GM19452 (cell line): ENCODE data around the gene GFI1B.

Source experiments
- ATAC-seq: cut with Tn5 transposase; IDR thresholded peaks from one replicate; pipeline ENCODE4 v1.9.1; 2021; ENCODE audit not compliant: unreplicated experiment

GFI1B gene

DNA sequence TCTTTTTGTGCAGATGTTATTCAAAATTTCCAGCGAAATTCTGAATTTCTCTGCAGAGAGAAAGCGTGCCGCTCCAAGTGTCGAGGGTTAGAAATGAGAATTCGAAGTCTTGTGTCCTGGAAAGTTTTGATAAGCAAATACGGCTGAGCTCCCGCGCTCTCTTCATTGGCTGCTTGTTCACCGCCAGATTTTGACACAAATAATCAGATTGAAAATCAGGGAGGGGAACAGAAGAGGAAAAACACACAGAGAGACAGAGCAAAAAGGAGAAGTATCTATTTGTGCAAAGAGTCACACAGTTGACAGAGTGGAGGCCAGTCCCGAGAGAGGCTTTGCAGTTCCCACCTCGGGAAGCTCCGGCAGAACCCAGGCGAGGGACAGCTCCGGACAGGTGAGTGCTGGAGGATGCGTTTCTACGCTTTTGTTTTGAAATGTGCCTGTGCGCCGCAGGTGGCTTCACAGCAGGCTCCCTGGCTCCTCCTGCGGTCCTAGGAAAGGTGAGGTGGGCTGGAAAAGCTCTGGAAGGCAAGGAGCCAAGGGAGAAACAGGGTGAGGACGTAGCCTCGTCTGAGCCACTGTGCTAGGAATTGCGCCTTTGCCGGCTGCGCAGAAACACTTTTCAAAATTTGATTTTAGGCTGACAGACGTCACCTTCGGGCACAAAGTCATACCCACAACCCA is at the start of gene GFI1B:
GFI1B (plus strand) TSS at position 244 of the 681 bp plus-strand sequence. CDS start 7,985 bp downstream, outside the sequence.
- ATAC-seq, result no peak

DNA sequence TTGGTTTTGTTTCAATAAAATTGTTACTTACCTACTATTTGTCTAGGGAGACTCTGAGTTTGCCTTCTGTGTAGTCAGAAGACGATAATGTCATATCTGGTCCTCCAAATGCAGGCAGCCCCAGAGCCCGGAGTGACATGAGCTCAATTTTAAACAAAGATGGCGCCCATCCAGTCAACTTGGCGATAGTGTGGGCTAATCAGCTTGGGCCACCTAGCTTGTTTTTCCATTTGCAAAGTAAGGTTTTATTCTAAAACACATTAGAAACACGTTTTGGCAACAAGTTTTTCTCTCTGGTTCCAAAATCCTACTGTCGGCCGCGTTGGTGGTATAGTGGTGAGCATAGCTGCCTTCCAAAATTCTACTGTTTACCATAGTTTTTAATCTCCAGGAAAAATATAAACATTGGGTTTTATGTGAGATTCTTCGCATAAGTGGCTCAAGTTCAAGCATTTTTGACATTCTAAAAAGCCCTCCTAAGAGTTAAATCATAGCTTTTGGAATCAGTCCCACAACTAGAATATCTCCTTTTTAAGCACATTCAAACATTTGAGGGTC is 47.2 kb upstream of the GFI1B start:
- no peak for ATAC-seq

DNA sequence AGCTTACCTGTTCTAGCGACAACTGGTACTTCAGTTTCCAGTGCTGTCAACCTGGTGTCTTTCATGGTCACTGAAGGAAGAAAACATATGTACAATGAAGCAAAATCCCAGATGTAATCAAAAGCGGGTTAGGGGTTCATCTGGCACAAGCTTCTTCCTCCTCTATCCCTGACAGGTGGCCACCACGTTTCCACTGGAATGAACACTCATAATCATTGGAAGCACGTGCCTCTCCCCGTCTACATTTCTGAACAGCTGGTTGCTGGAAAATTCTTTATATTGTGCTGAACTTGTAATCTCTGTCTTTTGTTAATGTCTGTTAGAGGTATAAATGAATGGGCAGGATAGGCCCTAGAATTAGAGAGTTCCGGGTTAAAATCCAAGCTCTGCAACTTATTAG is 43.5 kb upstream of the GFI1B start:
- no peak for ATAC-seq

DNA sequence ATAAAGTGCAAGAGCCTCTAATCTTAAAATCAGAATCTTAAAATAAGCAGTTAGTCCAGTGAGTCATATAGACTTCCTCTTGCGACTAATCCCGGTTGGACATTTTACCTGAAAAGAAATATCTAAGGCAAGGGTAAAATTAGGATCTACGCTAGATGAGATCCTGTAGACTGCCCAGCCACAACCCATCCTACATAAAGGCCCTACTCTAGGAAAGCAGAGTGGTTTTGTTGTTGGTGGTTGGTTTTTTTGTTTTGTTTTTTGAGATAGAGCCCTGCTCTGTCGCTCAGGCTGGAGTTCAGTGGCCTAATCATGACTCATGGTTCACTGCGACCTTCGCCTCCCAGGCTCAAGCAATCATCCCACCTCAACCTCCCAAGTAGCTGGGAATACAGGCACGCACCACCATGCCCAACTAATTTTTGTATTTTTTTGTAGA is 41.0 kb upstream of the GFI1B start:
- ATAC-seq, result no peak

DNA sequence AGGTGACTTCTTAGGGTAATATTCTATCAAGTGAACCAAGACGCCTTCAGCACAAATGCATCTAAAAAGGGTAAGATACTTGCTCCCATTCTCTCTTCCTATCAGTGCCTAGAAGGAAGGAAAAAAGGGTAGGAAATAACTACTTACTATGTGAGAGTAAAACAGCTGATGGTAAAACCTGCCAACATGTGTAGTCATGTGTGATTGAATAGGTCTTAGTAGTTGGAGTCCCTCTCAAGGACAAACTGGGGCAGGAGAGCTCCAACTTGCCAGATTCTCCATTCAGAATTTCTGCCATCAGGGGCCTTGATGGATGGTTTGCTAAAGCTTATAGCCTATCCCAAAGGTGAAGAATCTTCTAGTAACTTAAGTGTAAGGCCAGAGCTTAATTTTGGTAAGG is 39.3 kb upstream of the GFI1B start:
- no peak for ATAC-seq

DNA sequence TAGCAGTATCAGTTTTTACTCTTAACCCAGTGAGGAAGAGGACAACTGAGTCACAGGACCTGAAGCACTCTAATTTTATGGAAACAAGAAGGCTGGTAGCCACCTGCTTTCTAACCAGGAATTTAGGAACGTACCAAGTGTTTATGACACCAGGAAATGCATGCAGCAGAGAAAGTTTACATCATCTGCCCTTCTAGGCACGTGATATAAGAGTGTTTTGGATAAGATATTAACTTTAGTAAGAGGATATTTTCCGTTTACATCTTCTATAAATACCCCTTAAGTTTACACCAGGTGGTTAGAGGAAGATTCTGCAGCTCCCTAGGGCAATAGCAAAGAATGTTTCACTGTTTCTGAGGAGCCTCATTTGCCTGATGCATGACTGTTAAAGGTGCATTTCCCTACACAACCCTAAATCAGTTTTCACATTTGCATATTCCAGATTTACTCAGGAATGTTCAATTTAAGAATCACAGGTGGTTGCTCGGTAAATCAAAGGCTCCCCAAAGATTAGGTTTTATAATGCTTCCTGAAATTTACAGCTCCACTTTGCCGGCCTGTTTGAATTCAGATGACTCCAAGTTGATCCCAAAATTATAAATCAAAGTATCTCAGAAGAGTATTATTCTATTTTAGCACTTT is 35.8 kb upstream of the GFI1B start:
- no peak for ATAC-seq

DNA sequence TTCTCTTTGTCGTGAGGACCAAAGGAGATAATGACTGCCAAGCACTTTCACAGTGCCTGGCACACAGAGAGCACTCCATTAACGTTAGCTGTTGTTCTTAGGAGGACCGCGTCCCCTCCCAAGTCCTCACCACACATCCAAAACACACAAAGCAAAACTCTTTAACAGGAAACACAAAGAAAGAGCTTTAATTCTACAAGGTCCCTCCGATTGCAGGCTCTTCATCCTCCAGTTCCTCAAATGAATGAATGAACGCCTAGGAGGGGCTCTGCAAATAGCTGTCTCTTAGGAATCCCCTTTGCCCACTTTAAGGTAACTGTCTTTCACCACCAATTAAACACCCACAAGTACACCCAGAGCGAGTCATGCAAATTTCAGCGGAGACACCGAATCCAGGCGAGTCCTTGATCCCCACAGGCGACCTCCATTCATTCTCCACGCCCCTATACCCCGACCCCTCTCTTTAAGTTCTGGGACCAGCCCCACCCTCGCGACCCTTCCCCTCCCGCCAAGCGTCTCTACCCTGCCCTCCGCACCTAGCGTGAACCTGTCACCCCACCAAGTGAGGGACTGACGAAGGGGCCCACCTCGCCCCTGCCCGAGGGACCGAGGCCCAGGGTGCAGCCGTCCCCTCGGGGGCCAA is 34.7 kb upstream of the GFI1B start:
- ATAC-seq, result no peak

DNA sequence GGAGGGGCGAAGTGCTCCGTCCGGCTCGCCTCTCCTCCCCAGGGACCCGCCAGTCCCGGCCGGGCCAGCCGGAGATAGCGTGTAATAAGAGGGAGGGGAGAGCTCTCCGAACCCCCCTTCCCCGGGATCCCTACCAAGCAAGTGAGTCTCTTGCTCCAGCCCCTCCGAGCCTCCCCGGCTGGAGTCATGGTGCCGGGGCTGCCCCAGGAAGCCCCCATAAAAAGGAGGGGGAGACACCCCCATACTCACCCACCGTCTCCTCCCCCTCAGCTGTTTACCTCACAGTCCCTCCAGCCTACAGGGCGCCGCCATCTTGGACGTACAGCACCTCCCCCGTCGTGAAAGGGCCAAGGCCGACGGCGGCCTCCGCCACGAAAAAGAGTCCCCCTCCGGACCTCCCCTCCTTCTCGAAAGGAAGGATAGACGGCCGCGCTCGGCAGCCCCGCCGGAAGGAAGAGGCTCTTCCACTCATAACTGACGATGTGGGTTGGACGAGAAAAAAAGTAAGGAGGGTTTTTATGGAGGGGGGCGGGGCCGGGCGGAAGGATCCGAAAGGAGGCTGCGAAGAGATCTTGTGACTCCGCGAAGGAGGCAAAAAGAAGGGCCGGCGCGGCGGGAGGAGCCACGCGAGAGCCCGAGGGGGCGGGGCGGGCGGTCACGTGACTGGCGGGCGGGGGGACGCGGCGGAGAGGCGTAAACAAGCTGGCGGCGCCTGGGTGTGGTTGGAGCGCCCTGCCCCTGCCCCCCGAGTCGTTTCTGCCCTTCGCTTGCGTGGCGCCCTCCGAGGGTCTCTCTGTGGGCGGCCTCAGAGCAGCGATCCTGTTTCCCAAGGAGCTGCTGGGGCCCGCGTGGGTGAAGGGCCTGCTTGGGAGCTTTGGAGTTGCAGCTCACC is 34.0 kb upstream of the GFI1B start, which contains the start of gene TSC1:
TSC1 (minus strand) TSS at position 323 of the 892 bp plus-strand sequence. CDS start 15,744 bp downstream, outside the sequence.
- peak; percentile 62 for ATAC-seq

DNA sequence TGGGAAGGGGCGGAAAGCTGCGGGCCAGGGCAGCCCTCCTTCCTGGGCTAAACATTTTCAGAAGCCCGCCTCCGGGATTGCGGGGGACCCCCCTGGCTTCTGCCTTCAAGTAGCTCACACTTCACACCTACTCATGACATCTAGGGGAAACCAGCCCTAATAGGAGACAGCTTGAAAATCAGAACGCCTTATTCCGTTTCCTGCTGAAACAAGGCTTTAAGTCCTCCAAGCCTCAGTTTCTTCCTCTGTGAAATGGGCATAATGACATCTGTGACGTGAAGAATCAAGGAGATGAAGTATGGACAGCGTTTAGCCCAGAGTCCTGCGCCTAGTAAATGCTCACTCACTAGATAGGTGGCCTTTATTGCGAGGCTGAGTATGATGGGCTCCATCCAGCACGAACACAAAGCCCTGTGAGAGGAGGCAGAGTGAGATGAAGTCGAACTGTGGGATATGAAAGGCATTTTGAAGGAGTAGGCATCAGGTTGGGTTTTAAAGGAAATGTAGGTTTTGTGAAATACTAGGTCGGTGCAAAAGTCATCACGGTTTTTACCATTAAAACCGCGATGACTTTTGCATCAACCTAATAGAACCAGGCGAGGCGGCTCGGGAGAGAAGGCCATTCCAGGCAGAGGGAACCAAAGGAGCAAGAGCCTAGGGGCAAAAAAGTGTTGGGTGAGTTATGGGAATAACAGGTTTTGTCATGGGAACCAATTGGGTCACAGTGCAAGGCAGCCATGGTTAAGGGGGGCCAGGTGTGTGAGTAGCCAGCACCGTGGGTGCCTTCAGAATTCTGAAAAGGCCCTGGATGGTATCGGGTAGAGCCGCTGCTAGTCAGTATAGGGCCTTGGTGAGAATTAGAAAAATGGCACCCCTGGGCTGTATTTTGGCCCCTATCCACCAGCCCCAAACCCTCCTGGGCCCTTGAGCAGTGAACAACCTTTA is 33.0 kb upstream of the GFI1B start:
- no peak for ATAC-seq

DNA sequence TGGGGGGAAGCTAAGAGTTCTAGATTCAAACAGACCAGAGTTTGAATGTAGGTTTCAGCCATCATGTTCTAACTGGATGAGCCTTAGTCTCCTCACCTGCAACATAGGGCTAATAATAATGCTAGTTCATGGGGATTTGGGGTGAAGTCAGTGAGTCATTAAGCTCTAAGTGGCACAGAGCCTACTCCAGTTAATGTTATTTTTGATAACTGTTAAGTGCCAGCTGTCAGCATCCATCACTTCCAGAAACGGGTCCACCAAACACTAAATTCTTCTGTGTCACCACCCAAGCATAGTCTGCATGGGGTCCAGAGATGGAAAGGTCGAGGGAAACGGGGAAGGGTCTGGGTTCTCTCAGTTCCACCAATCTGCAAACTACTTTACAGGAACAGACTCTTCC is 32.3 kb upstream of the GFI1B start:
- ATAC-seq, result no peak

DNA sequence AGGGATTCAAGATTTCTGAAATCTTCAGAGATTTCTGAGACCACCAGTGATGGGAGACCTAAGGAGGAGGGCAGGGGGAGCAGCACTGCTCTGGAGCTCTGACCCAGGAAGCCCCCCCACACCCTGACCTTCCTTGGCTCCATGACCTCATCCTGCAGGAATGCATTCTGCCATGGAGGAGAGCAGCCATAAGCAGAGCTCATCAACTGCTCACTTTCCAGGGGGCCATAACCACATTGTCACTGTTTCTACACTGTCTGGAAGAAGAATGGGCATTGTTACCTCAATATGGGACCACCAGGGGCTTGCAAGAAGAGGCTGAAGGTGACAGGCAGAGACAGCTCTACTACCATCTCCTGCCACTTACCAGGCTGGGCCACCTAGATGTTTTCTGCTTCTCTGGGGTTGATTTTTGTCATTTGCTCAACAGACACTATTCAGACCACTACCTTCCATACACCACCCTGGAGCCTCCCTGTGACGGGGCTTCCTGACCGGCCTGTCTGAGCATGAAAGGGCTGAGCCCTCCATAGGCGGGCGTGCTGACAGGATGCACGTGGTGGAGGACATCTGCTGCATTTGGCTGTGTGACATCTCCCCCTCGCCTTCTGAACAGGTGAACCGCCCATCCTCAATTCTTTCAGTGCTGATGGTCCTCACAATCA is 31.7 kb upstream of the GFI1B start:
- no peak for ATAC-seq

DNA sequence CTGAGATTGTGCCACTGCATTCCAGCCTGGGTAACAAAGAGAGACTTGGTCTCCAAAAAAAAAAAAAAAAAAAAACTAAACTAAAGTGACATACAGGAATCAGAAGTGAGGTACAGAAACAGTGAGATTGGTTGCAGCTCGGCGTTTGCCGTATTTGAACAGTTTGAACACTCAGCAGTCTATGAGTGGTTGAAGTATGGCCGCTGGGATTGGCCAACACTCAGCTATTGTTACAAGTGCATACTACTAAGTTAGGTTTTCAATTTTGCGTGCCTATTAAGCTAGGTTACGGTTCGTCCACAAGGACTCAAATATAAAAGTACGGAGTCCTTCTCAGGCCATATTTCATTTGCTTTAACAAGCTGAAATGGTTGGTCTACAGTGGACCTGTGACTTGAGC is 30.7 kb upstream of the GFI1B start:
- no peak for ATAC-seq

DNA sequence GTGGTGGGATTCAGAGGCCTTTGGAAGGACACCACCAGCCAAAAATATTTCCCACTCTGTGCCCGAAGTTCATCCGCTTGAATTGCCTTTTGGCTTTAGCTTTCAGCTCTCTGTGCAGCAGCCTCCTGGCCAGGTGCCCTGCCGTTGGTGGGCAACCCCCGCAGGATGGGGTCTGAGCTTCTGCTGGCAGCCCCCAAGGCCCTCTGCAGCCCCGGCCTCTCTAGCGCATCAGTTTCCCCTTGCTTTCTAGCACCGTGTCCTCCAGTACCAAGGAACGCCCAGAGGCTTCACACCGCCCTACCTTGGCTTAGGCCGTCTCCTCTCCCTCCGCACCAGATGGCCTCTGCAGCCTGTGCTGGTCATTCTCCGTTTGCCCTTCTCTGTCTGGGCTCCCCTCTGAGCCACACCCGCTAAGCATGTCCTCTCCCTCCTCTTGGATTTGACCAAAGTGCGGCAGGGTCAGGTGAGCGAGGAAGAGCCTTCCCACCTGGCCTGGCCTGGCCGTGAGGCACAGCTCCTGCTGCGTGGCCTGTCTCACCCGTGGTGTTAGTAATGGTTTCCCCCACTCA is 29.9 kb upstream of the GFI1B start:
- no peak for ATAC-seq

DNA sequence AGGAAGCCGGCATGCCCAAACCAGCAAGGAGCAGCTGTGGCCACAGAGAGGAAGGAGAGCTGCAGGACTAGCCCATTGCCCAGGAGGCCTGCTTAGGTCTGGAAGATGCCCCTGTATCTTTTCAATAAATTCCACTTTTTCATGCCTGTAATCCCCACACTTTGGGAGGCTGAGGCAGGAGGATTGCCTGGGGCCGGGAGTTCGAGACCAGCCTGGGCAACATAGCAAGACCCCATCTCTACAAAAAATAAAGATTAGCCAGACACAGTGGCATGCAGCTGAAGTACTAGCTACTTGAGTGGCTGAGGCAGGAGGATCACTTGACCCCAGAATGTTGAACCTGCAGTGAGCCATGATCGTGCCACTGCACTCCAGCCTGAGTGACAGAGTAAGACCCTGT is 28.8 kb upstream of the GFI1B start:
- ATAC-seq, result no peak

DNA sequence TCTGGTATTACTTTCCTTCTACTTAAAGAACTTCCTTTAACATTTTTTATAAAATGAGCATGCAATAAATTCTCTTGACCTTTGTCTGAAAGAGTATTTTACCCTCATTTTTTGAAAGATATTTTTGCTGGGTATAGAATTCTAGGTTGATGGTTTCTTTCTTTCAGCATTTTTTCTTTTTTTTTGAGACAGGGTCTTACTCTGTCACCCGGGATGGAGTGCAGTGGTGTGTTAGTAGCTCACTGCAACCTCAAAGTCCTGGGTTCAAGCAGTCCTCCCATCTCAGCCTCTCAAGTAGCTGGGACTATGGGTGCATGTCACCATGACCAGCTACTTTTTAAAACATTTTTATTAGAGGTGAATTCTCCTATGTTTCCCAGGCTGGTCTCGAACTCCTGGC is 23.4 kb upstream of the GFI1B start:
- ATAC-seq, result no peak

DNA sequence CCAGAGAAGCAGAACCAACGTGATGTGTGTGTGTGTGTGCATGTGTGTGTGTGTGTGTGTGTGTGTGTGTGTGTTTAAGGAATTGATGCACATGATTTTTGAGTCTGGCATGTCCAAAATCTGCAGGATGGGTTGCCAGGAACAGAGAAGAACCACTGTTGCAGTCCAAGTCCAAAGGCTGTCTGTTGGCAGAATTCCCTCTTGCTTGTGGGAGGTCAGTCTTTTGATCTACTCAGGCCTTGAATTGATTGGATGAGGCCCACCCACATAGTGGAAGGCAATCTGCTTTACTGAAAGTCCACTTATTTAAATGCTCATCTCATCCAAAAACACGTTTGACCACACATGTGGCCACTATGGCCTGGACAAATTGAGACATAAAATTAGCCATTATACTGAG is 22.7 kb upstream of the GFI1B start:
- ATAC-seq, result no peak

DNA sequence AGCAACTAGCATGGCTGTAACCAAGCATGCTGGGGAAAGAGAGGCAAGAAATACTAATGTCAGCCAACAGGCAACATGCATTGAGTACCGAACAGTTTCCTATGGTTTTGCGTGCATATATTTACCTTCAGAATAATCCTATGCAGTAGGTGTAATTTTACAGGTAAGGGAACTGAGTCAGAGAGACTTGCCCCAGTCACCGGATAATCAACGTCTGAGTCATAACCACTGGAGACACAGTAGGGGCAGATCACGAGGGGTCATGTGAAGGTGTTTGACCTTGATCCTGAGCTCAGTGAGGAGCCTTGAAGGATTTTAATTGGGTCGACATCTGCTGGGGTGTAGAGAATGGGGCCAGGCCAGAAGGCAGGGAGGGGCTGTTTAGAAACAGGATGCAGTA is 20.7 kb upstream of the GFI1B start:
- no peak for ATAC-seq

DNA sequence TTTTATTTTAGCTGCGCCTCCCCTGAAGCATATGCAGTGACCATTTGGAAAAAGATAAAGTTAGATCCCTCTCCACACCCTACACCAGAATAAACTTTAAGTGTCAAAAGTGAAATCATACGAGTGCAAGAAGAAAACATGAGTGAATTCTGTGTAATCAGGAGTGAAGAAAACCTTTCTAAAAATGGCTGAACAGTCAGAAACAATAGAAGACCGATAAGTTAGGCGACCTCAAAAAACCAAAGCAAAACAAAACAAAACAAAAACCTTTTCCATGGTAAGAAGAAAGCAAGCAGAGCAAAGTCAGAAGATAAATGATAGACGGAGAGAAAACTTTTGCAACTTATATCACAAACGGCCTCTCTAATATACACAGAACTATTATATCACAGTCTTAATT is 17.5 kb upstream of the GFI1B start:
- ATAC-seq, result no peak

DNA sequence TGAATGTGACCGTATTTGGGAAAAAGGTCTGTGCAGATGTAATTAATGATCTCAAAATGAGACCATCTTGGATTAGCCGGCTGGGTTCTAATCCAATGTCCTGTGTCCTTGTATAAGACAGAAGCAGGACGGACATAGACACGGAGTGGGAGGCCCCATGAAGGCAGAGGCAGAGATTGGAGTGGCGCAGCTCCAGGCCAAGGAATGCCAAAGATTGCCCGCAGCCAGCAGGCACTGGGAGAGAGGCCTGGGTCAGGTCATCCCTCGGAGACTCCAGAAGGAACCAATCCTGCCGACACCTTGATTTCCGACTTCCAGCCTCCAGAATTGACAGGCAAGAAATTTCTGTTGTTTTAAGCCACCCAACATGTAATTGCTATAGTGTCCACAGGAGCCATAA is 13.0 kb upstream of the GFI1B start:
- ATAC-seq, result no peak
